Stimulated activated CD8-positive, alpha-beta memory T cell treated with anti-CD3 and anti-CD28 coated beads, Interleukin-12 subunit alpha, Interleukin-12 subunit beta, amount 100 ng/mL, for 24 hours (primary cell): ENCODE measurements around the gene CAV3.

Experiments used
- DNase-seq: peaks from one replicate; pipeline ENCODE4 v3.0.0-alpha.2; 2020; ENCODE audit errors: extremely low read depth

Gene CAV3

DNA sequence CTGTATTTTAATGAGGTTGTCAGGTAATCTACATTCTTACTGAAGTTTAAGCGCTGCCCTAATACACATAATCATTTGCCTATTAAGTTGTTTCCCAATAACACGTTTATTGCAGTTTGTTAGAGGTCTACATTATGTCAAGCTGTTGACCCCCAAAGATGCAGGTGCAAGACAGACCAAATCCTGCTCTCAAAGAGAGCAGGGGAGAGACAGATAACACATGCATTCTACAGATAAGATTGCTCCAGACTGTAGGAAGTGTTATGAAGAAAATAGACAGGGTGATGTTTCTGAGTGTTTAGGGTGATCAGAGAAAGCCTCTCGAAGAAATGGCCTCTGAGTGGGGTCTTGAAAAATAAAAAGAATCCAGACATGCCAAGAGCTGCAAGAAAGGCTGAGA, 60.6 kb downstream of the CAV3 start:
- DNase-seq, result no peak
